PC-3 (cell line): ENCODE measurements around the gene USP11. TPM values are rescaled to one million over a fixed set of nuclear protein-coding genes. Genes with fewer than 3 reads are reported as not detected.
A peak's percentile ranks its signal among the peaks of the same experiment; 100 is the strongest.

ENCODE experiments used
- ATAC-seq: fragments of 200-7000 bp; cut with Tn5 transposase; 2 replicates; pipeline ENCODE4 v1.9.1; 2020; ENCODE audit warnings: mild to moderate bottlenecking, moderate library complexity
- BruUV-seq: library from RNA; stranded (reverse); fragments of 400-500 nt; replicated peaks from 2 replicates; lab custom pipeline; 2021; lab: Mats Ljungman, UMichigan
- CTCF ChIA-PET: fragments of 300-600 bp; sonication (Branson Sonifier 250); formaldehyde crosslinking; loops from one replicate; lab custom pipeline; 2022; ENCODE audit warnings: antibody characterized with exemption; lab: Charles Lee
- POLR2A ChIA-PET: fragments of 300-600 bp; sonication (Branson Sonifier 250); formaldehyde crosslinking; loops from one replicate; lab custom pipeline; 2022; ENCODE audit warnings: antibody characterized with exemption; ENCODE audit not compliant: unreplicated experiment; lab: Charles Lee
- DNase-seq: peaks from one replicate; pipeline ENCODE4 v3.0.0-alpha.2; 2015
- H2AFZ ChIP-seq: fragments of 300-600 bp; sonication (generic); 2 replicates; pipeline ENCODE4 v1.6.0; 2016; ENCODE audit warnings: antibody characterized with exemption, low read length
- H3F3A ChIP-seq: fragments of 300-600 bp; sonication (generic); one replicate; pipeline ENCODE4 v1.6.0; 2017; ENCODE audit warnings: antibody characterized with exemption, low read length, control low read depth, mild to moderate bottlenecking; ENCODE audit not compliant: unreplicated experiment
- H3K27ac ChIP-seq: fragments of 300-600 bp; sonication (generic); 2 replicates; pipeline ENCODE4 v1.5.1; 2016; ENCODE audit warnings: mild to moderate bottlenecking, low read length
- H3K27me3 ChIP-seq: fragments of 300-600 bp; sonication (generic); 2 replicates; pipeline ENCODE4 v1.6.1; 2016; ENCODE audit warnings: low read length, mixed read lengths
- H3K36me3 ChIP-seq: fragments of 300-600 bp; sonication (generic); 2 replicates; pipeline ENCODE4 v1.6.1; 2016; ENCODE audit warnings: low read depth, mixed run types, low read length, mixed read lengths
- H3K4me1 ChIP-seq: fragments of 300-600 bp; sonication (generic); 2 replicates; pipeline ENCODE4 v1.5.1; 2016; ENCODE audit warnings: low read length; ENCODE audit not compliant: insufficient read depth
- H3K4me2 ChIP-seq: fragments of 300-600 bp; sonication (generic); 2 replicates; pipeline ENCODE4 v1.6.0; 2016; ENCODE audit warnings: low read length
- H3K4me3 ChIP-seq: fragments of 300-600 bp; sonication (generic); 2 replicates; pipeline ENCODE4 v1.5.1; 2016; ENCODE audit warnings: mild to moderate bottlenecking, low read length, mixed read lengths
- H3K79me2 ChIP-seq: fragments of 300-600 bp; sonication (generic); 2 replicates; pipeline ENCODE4 v1.6.1; 2017; ENCODE audit warnings: low read length, mixed read lengths
- H3K9ac ChIP-seq: fragments of 300-600 bp; sonication (generic); 2 replicates; pipeline ENCODE4 v1.6.0; 2016; ENCODE audit warnings: mild to moderate bottlenecking, low read length
- H3K9me2 ChIP-seq: fragments of 300-600 bp; sonication (generic); replicated peaks from 2 replicates; pipeline ENCODE4 v1.6.1; 2016; ENCODE audit warnings: mixed run types, low read length, mixed read lengths
- H3K9me3 ChIP-seq: fragments of 300-600 bp; sonication (generic); 2 replicates; pipeline ENCODE4 v1.6.1; 2016; ENCODE audit warnings: low read length, mixed read lengths
- H4K20me1 ChIP-seq: fragments of 300-600 bp; sonication (generic); 2 replicates; pipeline ENCODE4 v1.6.1; 2016; ENCODE audit warnings: low read length, mixed read lengths
- CTCF ChIP-seq: fragments of 300-600 bp; sonication (generic); conservative IDR thresholded peaks from 2 replicates; pipeline ENCODE4 v1.5.1; 2017; ENCODE audit warnings: antibody characterized with exemption, low read depth, mild to moderate bottlenecking, low read length
- EZH2 ChIP-seq: fragments of 300-600 bp; sonication (generic); IDR thresholded peaks from one replicate; pipeline ENCODE4 v1.6.1; 2017; ENCODE audit warnings: antibody characterized with exemption, mild to moderate bottlenecking, low read length; ENCODE audit not compliant: unreplicated experiment
- EZH2phosphoT487 ChIP-seq: fragments of 300-600 bp; sonication (generic); IDR thresholded peaks from 2 replicates; pipeline ENCODE4 v1.6.1; 2018; ENCODE audit warnings: mild to moderate bottlenecking, antibody characterized with exemption, low read length, borderline replicate concordance
- intact Hi-C: fragments of 100-400 bp; cut with micrococcal nuclease; formaldehyde crosslinking; loops from 2 replicates; pipeline ENCODE4 v1.9.0; 2023
- total RNA-seq: library from RNA; depleted of rRNA; stranded (reverse); fragments of >200 nt; gene quantifications from 2 replicates; pipeline ENCODE4 v1.2.3, GENCODE V29; 2014

Gene USP11
- total RNA-seq, 1 experiment from 2014 or later: 31.3 TPM

- no peak overlapping the region for H3K9ac ChIP-seq
- intact Hi-C loops: loop anchor here (5.0 kb wide), 1 partner anchor 98 kb away; no protein-coding TSS in a partner anchor
- H3K4me1 ChIP-seq: peaks cover 25% of the 10 kb centered on the region
- no peak for DNase-seq
- H3K27ac ChIP-seq: no peak overlapping the region
- peaks cover 6% of the 10 kb centered on the region for H4K20me1 ChIP-seq
- H3K79me2 ChIP-seq: peaks cover 14% of the 10 kb centered on the region
- BruUV-seq: TSS peak; percentile 42
- ChIA-PET POLR2A (no interaction called here), CTCF (no interaction called here)
- H3K4me2 ChIP-seq: no peak overlapping the region
- no peaks in the 10 kb centered on the region for H3K9me3 ChIP-seq
- H3K27me3 ChIP-seq: no peaks in the 10 kb centered on the region
- TF ChIP-seq EZH2 (no peak), CTCF (no peak), EZH2phosphoT487 (no peak)
- H3K36me3 ChIP-seq: peaks cover 61% of the 10 kb centered on the region
- no peaks in the 10 kb centered on the region for H3K9me2 ChIP-seq
- no peak for ATAC-seq
- H2AFZ ChIP-seq: no peak overlapping the region
- H3K4me3 ChIP-seq: no peak overlapping the region
- peaks cover 16% of the 10 kb centered on the region for H3F3A ChIP-seq
Measured at GRCh38 chrX:47214435-47215077, 18.3 kb upstream of the USP11 start.

GRCh38 chrX:47215291-47215900 lies 17.4 kb upstream of the USP11 start:
- H3K9ac ChIP-seq: no peak overlapping the region
- no peaks in the 10 kb centered on the region for H3K9me2 ChIP-seq
- no peak overlapping the region for H3K4me2 ChIP-seq
- peaks cover 16% of the 10 kb centered on the region for H3F3A ChIP-seq
- no peaks in the 10 kb centered on the region for H3K9me3 ChIP-seq
- CTCF ChIA-PET: interaction anchor here (1.3 kb wide), 1 partner anchor 15 kb away, joined by 3 read pairs; no protein-coding TSS in a partner anchor
- intact Hi-C loops: loop anchor here (5.0 kb wide), 1 partner anchor 97 kb away; no protein-coding TSS in a partner anchor
- H3K79me2 ChIP-seq: peaks cover 22% of the 10 kb centered on the region
- no peak overlapping the region for H2AFZ ChIP-seq
- POLR2A ChIA-PET: no interaction called here
- no TSS peak for BruUV-seq
- ATAC-seq (no peak), DNase-seq (no peak)
- TF ChIP-seq EZH2phosphoT487 (no peak), CTCF (no peak), EZH2 (no peak)
- no peak overlapping the region for H3K27ac ChIP-seq
- H3K27me3 ChIP-seq: no peaks in the 10 kb centered on the region
- peaks cover 29% of the 10 kb centered on the region for H3K4me1 ChIP-seq
- H3K4me3 ChIP-seq: no peak overlapping the region
- peaks cover 15% of the 10 kb centered on the region for H4K20me1 ChIP-seq
- H3K36me3 ChIP-seq: peaks cover 55% of the 10 kb centered on the region
